Endodermal cell (in vitro differentiated cells): ENCODE results near the gene CHTF8. TPM values are rescaled to one million over a fixed set of nuclear protein-coding genes. Genes with fewer than 3 reads are reported as not detected.

ENCODE experiments used
- DNase-seq: peaks from one replicate; pipeline ENCODE4 v3.0.0-alpha.2; 2017
- H3K27ac ChIP-seq: 2 replicates; pipeline ENCODE4 v1.5.1; 2013; ENCODE audit warnings: mild to moderate bottlenecking, low read depth, low read length, moderate library complexity
- H3K27me3 ChIP-seq: 2 replicates; pipeline ENCODE4 v1.6.1; 2013; ENCODE audit warnings: mild to moderate bottlenecking, low read length, moderate library complexity; ENCODE audit not compliant: insufficient read depth, control insufficient read depth, poor library complexity, severe bottlenecking
- H3K36me3 ChIP-seq: 2 replicates; pipeline ENCODE4 v1.7.0; 2013; ENCODE audit warnings: mild to moderate bottlenecking, low read length, moderate library complexity; ENCODE audit not compliant: control insufficient read depth, insufficient read depth
- H3K4me1 ChIP-seq: one replicate; pipeline ENCODE4 v1.7.0; 2013; ENCODE audit warnings: low read length; ENCODE audit not compliant: control insufficient read depth, insufficient read depth
- H3K4me3 ChIP-seq: 2 replicates; pipeline ENCODE4 v1.5.1; 2013; ENCODE audit warnings: mild to moderate bottlenecking, low read length, moderate library complexity
- H3K9ac ChIP-seq: 2 replicates; pipeline ENCODE4 v1.6.1; 2013; ENCODE audit warnings: mild to moderate bottlenecking, low read length, moderate library complexity; ENCODE audit not compliant: poor library complexity, severe bottlenecking; ENCODE audit errors: extremely low read depth
- H3K9me3 ChIP-seq: 2 replicates; pipeline ENCODE4 v1.6.1; 2013; ENCODE audit warnings: mild to moderate bottlenecking, low read length, moderate library complexity; ENCODE audit not compliant: control insufficient read depth
- H3K27ac Mint-ChIP-seq: 2 replicates; pipeline ENCODE4 v1.8.0; 2020; ENCODE audit warnings: mixed read lengths
- H3K27me3 Mint-ChIP-seq: 2 replicates; pipeline ENCODE4 v1.8.0; 2021; ENCODE audit warnings: mild to moderate bottlenecking, mixed read lengths; ENCODE audit not compliant: insufficient read depth
- H3K36me3 Mint-ChIP-seq: 2 replicates; pipeline ENCODE4 v1.8.0; 2020; ENCODE audit warnings: low read depth, mixed read lengths
- H3K4me1 Mint-ChIP-seq: 2 replicates; pipeline ENCODE4 v1.8.0; 2020; ENCODE audit warnings: mixed read lengths
- H3K4me3 Mint-ChIP-seq: 2 replicates; pipeline ENCODE4 v1.8.0; 2020; ENCODE audit warnings: mild to moderate bottlenecking, moderate library complexity, mixed read lengths
- H3K9me3 Mint-ChIP-seq: 2 replicates; pipeline ENCODE4 v1.8.0; 2020; ENCODE audit warnings: mild to moderate bottlenecking, mixed read lengths
- CTCF ChIP-seq: fragments of 200-600 bp; sonication (generic); conservative IDR thresholded peaks from 2 replicates; pipeline ENCODE4 v1.5.0; 2021; ENCODE audit warnings: antibody characterized with exemption, mild to moderate bottlenecking
- WGBS, 2 experiments: methylation state at CpG; one replicate each; pipeline versions ENCODE4 v1.1.5 to v1.1.7; 2013; ENCODE audit warnings: missing lambda C conversion rate in 2 of 2, mixed read lengths in 1 of 2; ENCODE audit not compliant: insufficient coverage in 1 of 2, insufficient read length in 1 of 2; 5-methylcytosine and 5-hydroxymethylcytosine counted together
- total RNA-seq, 2 donors: library from RNA; stranded (reverse); fragmentation: NEBNext Ultra II Directional in 1 of 2; extraction: Animal tissue kit (Norgen Biotek cat#: 25700) in 1 of 2; gene quantifications; 2 replicates in 1 of 2; 3 replicates in 1 of 2; pipeline ENCODE4 v1.2.1, GENCODE V29; 2021

The CHTF8 gene
- total RNA-seq, 2 donors from 2014 or later: 105 to 142 TPM

GRCh38 chr16:69116256-69116875, 16.0 kb downstream of the CHTF8 start:
- H3K36me3 Mint-ChIP-seq: peaks cover 51% of the 10 kb centered on the region
- peaks cover 2% of the 10 kb centered on the region for H3K27me3 Mint-ChIP-seq
- Histone ChIP-seq H3K9me3 (no peaks in the 10 kb centered on the region), H3K4me3 (no peak overlapping the region), H3K36me3 (peaks cover 58% of the 10 kb centered on the region), H3K27me3 (no peaks in the 10 kb centered on the region), H3K27ac (no peak overlapping the region), H3K4me1 (peaks cover 5% of the 10 kb centered on the region), H3K9ac (no peak overlapping the region)
- DNase-seq: no peak
- TF ChIP-seq CTCF: no peak
- H3K27ac Mint-ChIP-seq: no peak overlapping the region
- H3K4me1 Mint-ChIP-seq: peaks cover 6% of the 10 kb centered on the region
- no peak overlapping the region for H3K4me3 Mint-ChIP-seq
- no peaks in the 10 kb centered on the region for H3K9me3 Mint-ChIP-seq
- WGBS, 2 experiments: 91 to 95% methylated on average over 3 to 7 of the region's 7 CpGs

DNA sequence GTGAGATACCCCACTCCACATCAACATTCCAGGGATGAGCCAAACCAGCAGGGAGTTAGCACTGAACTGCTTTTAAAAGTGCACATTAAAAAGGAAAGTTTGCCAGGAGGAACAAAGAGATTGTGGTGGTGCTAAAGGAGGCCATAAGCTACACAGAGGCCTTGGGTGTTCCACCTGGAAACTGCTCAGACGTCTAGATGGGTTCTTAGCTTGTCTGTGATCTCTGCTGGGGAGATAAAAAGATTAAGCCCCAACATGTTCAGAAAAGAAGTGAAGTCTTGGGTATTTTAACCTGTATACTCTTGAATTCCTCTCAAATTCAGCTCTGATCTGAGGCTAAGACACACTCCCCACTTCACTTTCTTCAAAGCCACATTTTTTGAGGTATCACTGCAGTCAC, 16.6 kb downstream of the CHTF8 start:
- Histone ChIP-seq H3K27ac (no peak overlapping the region), H3K4me1 (peaks cover 5% of the 10 kb centered on the region), H3K36me3 (peaks cover 53% of the 10 kb centered on the region), H3K9me3 (no peaks in the 10 kb centered on the region), H3K4me3 (no peak overlapping the region), H3K27me3 (no peaks in the 10 kb centered on the region), H3K9ac (no peak overlapping the region)
- no peak for DNase-seq
- Mint-ChIP-seq H3K27me3 (peaks cover 2% of the 10 kb centered on the region), H3K36me3 (peaks cover 48% of the 10 kb centered on the region), H3K4me3 (no peak overlapping the region), H3K4me1 (peaks cover 6% of the 10 kb centered on the region), H3K27ac (no peak overlapping the region), H3K9me3 (no peaks in the 10 kb centered on the region)
- TF ChIP-seq CTCF: no peak
- 63 to 77% methylated on average over 1 of the region's 1 CpG for WGBS, 2 experiments

- peaks cover 5% of the 10 kb centered on the region for H3K4me1 ChIP-seq
- H3K9me3 Mint-ChIP-seq: no peaks in the 10 kb centered on the region
- no peaks in the 10 kb centered on the region for H3K9me3 ChIP-seq
- H3K4me3 Mint-ChIP-seq: no peak overlapping the region
- no peak for TF ChIP-seq CTCF
- H3K4me3 ChIP-seq: no peak overlapping the region
- H3K9ac ChIP-seq: no peak overlapping the region
- peaks cover 11% of the 10 kb centered on the region for H3K4me1 Mint-ChIP-seq
- no peaks in the 10 kb centered on the region for H3K27me3 ChIP-seq
- WGBS, 2 experiments: 91 to 100% methylated on average over 4 to 5 of the region's 5 CpGs
- DNase-seq: no peak
- no peak overlapping the region for H3K27ac ChIP-seq
- peaks cover 48% of the 10 kb centered on the region for H3K36me3 ChIP-seq
- peaks cover 2% of the 10 kb centered on the region for H3K27me3 Mint-ChIP-seq
- H3K27ac Mint-ChIP-seq: no peak overlapping the region
- H3K36me3 Mint-ChIP-seq: peaks cover 48% of the 10 kb centered on the region
Observed at GRCh38 chr16:69115361-69115760, 17.0 kb downstream of the CHTF8 start.
